GM12872 (cell line): ENCODE measurements around the gene SULT1B1.
A peak's percentile ranks its signal among the peaks of the same experiment; 100 is the strongest.

Experiments used
- CTCF ChIP-seq: IDR thresholded peaks from 3 replicates; pipeline ENCODE4 v1.5.1; 2011; ENCODE audit warnings: low read depth, mild to moderate bottlenecking, low read length, moderate library complexity; ENCODE audit not compliant: insufficient read depth

SULT1B1 gene

DNA sequence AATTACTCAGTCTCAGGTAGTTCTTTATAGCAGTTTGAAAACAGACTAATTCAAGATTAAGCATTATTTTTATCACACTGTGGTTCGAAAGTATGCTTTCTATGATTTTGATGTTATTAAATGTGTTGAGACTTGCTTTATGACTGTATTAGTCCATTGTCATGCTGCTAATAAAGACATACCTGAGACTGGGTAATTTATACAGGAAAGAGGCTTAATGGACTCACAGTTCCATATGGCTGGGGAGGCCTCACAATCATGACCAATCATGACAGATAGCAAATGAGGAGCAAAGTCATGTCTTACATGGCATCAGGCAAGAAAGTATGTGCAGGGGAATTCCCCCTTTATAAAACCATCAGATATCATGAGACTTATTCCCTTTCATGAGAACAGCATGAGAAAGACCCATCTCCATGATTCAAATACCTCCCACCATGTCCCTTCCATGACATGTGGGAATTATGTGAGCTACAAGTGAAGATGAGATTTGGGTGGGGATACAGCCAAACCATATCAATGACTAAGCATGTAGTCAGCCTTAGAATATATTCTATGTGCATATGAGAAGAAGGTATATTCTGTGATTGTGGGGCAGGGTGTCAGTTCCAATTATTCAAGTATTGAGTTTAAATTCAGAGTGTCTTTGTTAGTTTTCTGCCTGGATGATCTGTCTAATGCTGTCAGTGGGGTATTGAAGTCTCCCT lies 62.7 kb downstream of the SULT1B1 start:
- no peak for TF ChIP-seq CTCF

GRCh38 chr4:69689599-69689998 lies 70.8 kb downstream of the SULT1B1 start:
- TF ChIP-seq CTCF: peak; percentile 28; the same call in 1 of the 3 replicates

- TF ChIP-seq CTCF: no peak
Observed at GRCh38 chr4:69684804-69685203, 75.6 kb downstream of the SULT1B1 start.
